WTC11 (cell line): ENCODE data around the gene TMEM11. TPM values are rescaled to one million over a fixed set of nuclear protein-coding genes. Genes with fewer than 3 reads are reported as not detected.

Experiments
- ATAC-seq: fragments of 200-7000 bp; cut with Tn5 transposase; 2 replicates; pipeline ENCODE4 v1.10.0; 2021; ENCODE audit warnings: mild to moderate bottlenecking, moderate library complexity
- CTCF ChIA-PET: fragments of 300-600 bp; sonication (Branson Sonifier 250); formaldehyde crosslinking; loops from one replicate; lab custom pipeline; 2021; ENCODE audit warnings: antibody characterized with exemption; lab: Charles Lee
- POLR2A ChIA-PET: fragments of 350-600 bp; sonication (Branson Sonifier 250); formaldehyde crosslinking; loops from one replicate; lab custom pipeline; 2021; ENCODE audit warnings: antibody characterized with exemption; lab: Charles Lee
- DNase-seq: peaks from one replicate; pipeline ENCODE4 v3.0.0; 2021; ENCODE audit warnings: low spot score
- H3K27ac Mint-ChIP-seq: 2 replicates; pipeline ENCODE4 v1.8.0; 2021; ENCODE audit warnings: mixed read lengths
- H3K27me3 Mint-ChIP-seq: 2 replicates; pipeline ENCODE4 v1.8.0; 2021; ENCODE audit warnings: low read depth, mild to moderate bottlenecking, moderate library complexity, mixed read lengths
- H3K36me3 Mint-ChIP-seq: 2 replicates; pipeline ENCODE4 v1.8.0; 2021; ENCODE audit warnings: mixed read lengths
- H3K4me1 Mint-ChIP-seq: 2 replicates; pipeline ENCODE4 v1.8.0; 2022; ENCODE audit warnings: mixed read lengths
- H3K4me3 Mint-ChIP-seq: 2 replicates; pipeline ENCODE4 v1.8.0; 2021; ENCODE audit warnings: mild to moderate bottlenecking, moderate library complexity, mixed read lengths
- H3K9me3 Mint-ChIP-seq: 2 replicates; pipeline ENCODE4 v1.8.0; 2021; ENCODE audit warnings: mixed read lengths
- AR ChIP-seq: fragments of 250-450 bp; sonication (Bioruptor Pico); IDR thresholded peaks from 2 replicates; pipeline ENCODE4 v1.9.0; 2021; ENCODE audit warnings: mild to moderate bottlenecking
- FOXK1 ChIP-seq: sonication (generic); formaldehyde crosslinking; IDR thresholded peaks from 2 replicates; pipeline ENCODE4 v1.8.0; 2022; ENCODE audit warnings: mild to moderate bottlenecking, moderate library complexity, missing genetic modification reagents
- MLX ChIP-seq: sonication (generic); formaldehyde crosslinking; IDR thresholded peaks from 2 replicates; pipeline ENCODE4 v1.8.1; 2023; ENCODE audit warnings: mild to moderate bottlenecking, missing genetic modification reagents, moderate library complexity
- NFYB ChIP-seq: sonication (generic); formaldehyde crosslinking; conservative IDR thresholded peaks from 2 replicates; pipeline ENCODE4 v1.8.0; 2022; ENCODE audit warnings: low read depth, missing genetic modification reagents
- SP1 ChIP-seq: sonication (generic); formaldehyde crosslinking; conservative IDR thresholded peaks from 2 replicates; pipeline ENCODE4 v1.8.1; 2022; ENCODE audit warnings: missing genetic modification reagents
- USF1 ChIP-seq: sonication (generic); formaldehyde crosslinking; IDR thresholded peaks from 2 replicates; pipeline ENCODE4 v1.8.0; 2022; ENCODE audit warnings: mild to moderate bottlenecking, missing genetic modification reagents
- ZNF263 ChIP-seq: sonication (generic); formaldehyde crosslinking; IDR thresholded peaks from 2 replicates; pipeline ENCODE4 v1.8.1; 2022; ENCODE audit warnings: low read depth, mild to moderate bottlenecking, moderate library complexity, missing genetic modification reagents
- ZNF425 ChIP-seq: fragments of 250-450 bp; sonication (Bioruptor Pico); conservative IDR thresholded peaks from 2 replicates; pipeline ENCODE4 v1.9.0; 2021; ENCODE audit warnings: mild to moderate bottlenecking
- total RNA-seq: library from RNA; stranded (reverse); gene quantifications from 3 replicates; pipeline ENCODE4 v1.2.3, GENCODE V29; 2021
- TF ChIP-seq, protein P1 (sequence below): fragments of 200-600 bp; IDR thresholded peaks from 2 replicates; pipeline ENCODE4 v1.8.0; 2022; ENCODE audit warnings: antibody characterized with exemption
- TF ChIP-seq, protein P2 (sequence below): sonication (generic); formaldehyde crosslinking; IDR thresholded peaks from 2 replicates; pipeline ENCODE4 v1.8.1; 2023; ENCODE audit warnings: mild to moderate bottlenecking, missing genetic modification reagents
- TF ChIP-seq, protein P3 (sequence below): sonication (generic); formaldehyde crosslinking; IDR thresholded peaks from 2 replicates; pipeline ENCODE4 v1.8.1; 2023; ENCODE audit warnings: mild to moderate bottlenecking, missing genetic modification reagents, moderate library complexity

Gene TMEM11
- total RNA-seq, 1 experiment from 2014 or later = 37.0 TPM

DNA sequence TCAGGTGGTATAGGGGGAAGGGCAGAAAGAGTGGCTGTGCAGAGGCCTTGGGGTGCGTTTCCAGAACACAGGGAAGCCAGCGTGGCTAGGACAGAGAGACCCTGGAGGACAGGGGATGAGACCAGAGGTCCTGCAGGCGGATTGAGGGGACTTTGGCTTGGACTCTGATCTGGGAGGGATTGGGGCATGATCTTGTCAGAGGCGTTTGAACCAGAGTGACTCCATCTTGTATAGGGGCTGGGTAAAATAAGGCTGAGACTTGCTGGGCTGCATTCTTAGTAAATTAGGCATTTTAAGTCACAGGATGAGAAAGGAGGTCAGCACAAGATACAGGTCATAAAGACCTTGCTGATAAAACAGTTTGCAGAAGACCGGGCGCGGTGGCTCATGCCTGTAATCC is 44.6 kb upstream of the TMEM11 start (continued):
- no peak for TF ChIP-seq ZNF425 (CRISPR knock-in tag)

DNA sequence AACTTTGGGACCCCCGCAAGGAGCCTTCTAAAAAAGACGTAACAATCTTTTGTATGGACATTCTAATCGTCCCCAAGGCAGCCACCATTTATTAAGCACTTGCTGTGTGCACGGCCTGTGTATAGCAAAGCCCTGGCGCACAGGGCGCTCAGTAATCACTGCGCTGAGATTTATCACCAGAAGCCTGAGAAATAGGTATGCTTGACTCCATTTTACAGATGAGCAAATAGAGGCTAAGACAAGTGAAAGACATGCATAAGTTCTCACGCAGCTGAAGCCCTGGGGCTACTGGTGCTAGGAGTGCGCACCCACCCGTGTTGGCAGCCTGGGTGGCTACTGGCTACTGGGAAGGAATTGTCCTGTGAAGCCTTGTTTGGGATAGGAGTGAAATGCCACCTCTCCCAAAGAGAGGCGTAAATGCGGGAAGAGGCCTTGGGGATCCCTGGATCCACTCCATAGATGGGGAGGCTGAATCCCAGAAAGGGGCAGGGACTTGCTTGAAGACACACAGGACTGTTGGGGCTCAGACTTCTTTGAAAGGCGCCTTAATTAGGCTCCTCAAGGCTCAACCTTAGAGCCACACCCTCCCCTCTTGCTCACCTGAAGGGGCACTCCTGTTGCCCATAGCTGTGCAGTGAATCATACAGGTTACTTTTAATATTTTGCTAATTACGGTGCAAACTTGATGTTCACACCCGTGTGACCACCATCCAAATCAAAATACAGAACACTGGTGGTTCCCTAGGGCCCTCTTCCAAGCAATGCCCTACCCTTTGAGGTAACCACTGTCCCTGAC is 39.9 kb upstream of the TMEM11 start:
- Mint-ChIP-seq H3K4me3 (peak overlapping the region; percentile 76), H3K9me3 (no peaks in the 10 kb centered on the region; the same call in 1 of the 2 replicates), H3K36me3 (no peaks in the 10 kb centered on the region), H3K27me3 (peaks cover 8% of the 10 kb centered on the region; the same call in 1 of the 2 replicates), H3K4me1 (peaks cover 30% of the 10 kb centered on the region), H3K27ac (no peak overlapping the region; the same call in 1 of the 2 replicates)
- no peak for DNase-seq
- CTCF ChIA-PET = no interaction called here
- POLR2A ChIA-PET = interaction anchor here (0.6 kb wide), 1 partner anchor 14 kb away, joined by 3 read pairs; no protein-coding TSS in a partner anchor
- peak; percentile 8; the same call in 1 of the 2 replicates for ATAC-seq
- TF ChIP-seq, protein P1, sequence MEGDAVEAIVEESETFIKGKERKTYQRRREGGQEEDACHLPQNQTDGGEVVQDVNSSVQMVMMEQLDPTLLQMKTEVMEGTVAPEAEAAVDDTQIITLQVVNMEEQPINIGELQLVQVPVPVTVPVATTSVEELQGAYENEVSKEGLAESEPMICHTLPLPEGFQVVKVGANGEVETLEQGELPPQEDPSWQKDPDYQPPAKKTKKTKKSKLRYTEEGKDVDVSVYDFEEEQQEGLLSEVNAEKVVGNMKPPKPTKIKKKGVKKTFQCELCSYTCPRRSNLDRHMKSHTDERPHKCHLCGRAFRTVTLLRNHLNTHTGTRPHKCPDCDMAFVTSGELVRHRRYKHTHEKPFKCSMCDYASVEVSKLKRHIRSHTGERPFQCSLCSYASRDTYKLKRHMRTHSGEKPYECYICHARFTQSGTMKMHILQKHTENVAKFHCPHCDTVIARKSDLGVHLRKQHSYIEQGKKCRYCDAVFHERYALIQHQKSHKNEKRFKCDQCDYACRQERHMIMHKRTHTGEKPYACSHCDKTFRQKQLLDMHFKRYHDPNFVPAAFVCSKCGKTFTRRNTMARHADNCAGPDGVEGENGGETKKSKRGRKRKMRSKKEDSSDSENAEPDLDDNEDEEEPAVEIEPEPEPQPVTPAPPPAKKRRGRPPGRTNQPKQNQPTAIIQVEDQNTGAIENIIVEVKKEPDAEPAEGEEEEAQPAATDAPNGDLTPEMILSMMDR = 0 out of 2 replicates have a peak, but pooled peaks have one; percentile 11
- no peak for TF ChIP-seq MLX (CRISPR knock-in tag)

- CTCF ChIA-PET = interaction anchor here (0.6 to 1.1 kb wide), 3 partner anchors 113 to 260 kb away, joined by 3 to 5 read pairs (median 3); no protein-coding TSS in a partner anchor
- Mint-ChIP-seq H3K4me3 (peak within 1 kb of the TSS; percentile 76), H3K9me3 (no peaks in the 10 kb centered on the region; the same call in 1 of the 2 replicates), H3K27me3 (peaks cover 8% of the 10 kb centered on the region; the same call in 1 of the 2 replicates), H3K36me3 (no peaks in the 10 kb centered on the region)
- ATAC-seq (peak; percentile 51), DNase-seq (peak; percentile 78)
- TF ChIP-seq, protein P2, sequence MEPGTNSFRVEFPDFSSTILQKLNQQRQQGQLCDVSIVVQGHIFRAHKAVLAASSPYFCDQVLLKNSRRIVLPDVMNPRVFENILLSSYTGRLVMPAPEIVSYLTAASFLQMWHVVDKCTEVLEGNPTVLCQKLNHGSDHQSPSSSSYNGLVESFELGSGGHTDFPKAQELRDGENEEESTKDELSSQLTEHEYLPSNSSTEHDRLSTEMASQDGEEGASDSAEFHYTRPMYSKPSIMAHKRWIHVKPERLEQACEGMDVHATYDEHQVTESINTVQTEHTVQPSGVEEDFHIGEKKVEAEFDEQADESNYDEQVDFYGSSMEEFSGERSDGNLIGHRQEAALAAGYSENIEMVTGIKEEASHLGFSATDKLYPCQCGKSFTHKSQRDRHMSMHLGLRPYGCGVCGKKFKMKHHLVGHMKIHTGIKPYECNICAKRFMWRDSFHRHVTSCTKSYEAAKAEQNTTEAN (CRISPR knock-in tag) = no peak
- TF ChIP-seq, protein P3, sequence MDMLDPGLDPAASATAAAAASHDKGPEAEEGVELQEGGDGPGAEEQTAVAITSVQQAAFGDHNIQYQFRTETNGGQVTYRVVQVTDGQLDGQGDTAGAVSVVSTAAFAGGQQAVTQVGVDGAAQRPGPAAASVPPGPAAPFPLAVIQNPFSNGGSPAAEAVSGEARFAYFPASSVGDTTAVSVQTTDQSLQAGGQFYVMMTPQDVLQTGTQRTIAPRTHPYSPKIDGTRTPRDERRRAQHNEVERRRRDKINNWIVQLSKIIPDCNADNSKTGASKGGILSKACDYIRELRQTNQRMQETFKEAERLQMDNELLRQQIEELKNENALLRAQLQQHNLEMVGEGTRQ (CRISPR knock-in tag) = peak; percentile 95
- TF ChIP-seq NFYB (peak; percentile 46; the same call in 1 of the 2 replicates), FOXK1 (CRISPR knock-in tag) (peak; percentile 84), USF1 (CRISPR knock-in tag) (peak; percentile 94), ZNF263 (CRISPR knock-in tag) (no peak), AR (no peak), SP1 (CRISPR knock-in tag) (peak; percentile 31)
- TF ChIP-seq, all 79 proteins: peak for 5
- Mint-ChIP-seq H3K4me1 (peaks cover 30% of the 10 kb centered on the region), H3K27ac (no peak within 1 kb of the TSS; the same call in 1 of the 2 replicates)
- POLR2A ChIA-PET = interaction anchor here (0.6 kb wide), 1 partner anchor 13 kb away, joined by 3 read pairs; no protein-coding TSS in a partner anchor
Observed at GRCh38 chr17:21252796-21253645, 39.1 kb upstream of the TMEM11 start, which contains the start of gene NATD1. TSS of gene NATD1 (minus strand) at chr17:21253410. CDS start at chr17:21253264, 146 bp downstream.
